HFF-Myc (cell line): Measurements from ENCODE around the gene CRYBB2.

Experiments used
- DNase-seq: peaks from one replicate; pipeline ENCODE4 v3.0.0-alpha.2; 2011; ENCODE audit warnings: low read depth; ENCODE audit errors: extremely low read depth
- H3K4me3 ChIP-seq: replicated peaks from 2 replicates; pipeline ENCODE4 v1.5.1; 2011; ENCODE audit warnings: low read depth, mild to moderate bottlenecking, control low read depth, low read length
- TF ChIP-seq, protein P1 (sequence below): IDR thresholded peaks from 2 replicates; pipeline ENCODE4 v1.5.1; 2012; ENCODE audit warnings: mild to moderate bottlenecking, low read depth, low read length, control low read depth; ENCODE audit errors: missing control alignments

Gene CRYBB2

DNA sequence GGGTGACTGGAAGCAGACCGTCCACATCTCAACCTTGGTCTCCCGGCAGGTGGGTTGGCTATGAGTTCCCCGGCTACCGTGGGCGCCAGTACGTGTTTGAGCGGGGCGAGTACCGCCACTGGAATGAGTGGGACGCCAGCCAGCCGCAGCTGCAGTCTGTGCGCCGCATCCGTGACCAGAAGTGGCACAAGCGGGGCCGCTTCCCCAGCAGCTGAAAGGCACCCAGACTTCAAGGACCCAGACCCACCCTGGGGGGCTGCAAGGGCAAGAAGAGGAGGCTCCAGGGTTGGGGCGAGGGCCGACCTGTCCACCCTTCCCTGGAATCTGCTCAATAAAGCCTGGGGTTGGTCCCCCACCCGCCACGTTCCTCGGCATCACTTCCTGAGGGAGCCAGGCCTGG lies 12.4 kb upstream of the CRYBB2 start:
- H3K4me3 ChIP-seq: no peak overlapping the region
- TF ChIP-seq, protein P1, sequence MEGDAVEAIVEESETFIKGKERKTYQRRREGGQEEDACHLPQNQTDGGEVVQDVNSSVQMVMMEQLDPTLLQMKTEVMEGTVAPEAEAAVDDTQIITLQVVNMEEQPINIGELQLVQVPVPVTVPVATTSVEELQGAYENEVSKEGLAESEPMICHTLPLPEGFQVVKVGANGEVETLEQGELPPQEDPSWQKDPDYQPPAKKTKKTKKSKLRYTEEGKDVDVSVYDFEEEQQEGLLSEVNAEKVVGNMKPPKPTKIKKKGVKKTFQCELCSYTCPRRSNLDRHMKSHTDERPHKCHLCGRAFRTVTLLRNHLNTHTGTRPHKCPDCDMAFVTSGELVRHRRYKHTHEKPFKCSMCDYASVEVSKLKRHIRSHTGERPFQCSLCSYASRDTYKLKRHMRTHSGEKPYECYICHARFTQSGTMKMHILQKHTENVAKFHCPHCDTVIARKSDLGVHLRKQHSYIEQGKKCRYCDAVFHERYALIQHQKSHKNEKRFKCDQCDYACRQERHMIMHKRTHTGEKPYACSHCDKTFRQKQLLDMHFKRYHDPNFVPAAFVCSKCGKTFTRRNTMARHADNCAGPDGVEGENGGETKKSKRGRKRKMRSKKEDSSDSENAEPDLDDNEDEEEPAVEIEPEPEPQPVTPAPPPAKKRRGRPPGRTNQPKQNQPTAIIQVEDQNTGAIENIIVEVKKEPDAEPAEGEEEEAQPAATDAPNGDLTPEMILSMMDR: no peak
- DNase-seq: no peak

DNA sequence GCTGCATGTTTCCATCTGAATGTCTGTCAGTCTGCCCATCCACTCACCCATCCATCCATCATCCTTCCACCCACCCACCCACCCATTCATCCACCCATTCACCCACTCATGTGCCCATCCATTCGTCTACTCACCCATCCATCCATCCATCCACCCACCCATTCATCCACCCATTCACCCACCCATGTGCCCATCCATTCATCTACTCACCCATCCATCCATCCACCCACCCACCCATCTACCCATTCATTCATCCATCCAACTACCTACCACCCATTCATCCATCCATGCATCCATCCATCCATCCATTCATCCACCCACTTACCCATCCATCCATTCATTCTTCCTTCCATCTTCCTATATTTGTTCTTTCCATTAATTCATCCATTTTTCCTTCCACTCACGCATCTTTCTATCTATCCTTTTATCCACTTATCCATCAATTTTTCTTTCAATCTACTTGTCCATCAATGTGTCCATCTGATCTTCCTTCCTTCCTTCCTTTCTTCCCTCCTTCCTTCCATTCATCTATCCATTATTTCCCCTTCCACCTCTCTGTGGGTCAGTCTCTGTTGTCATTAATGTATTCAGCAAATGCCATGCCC lies 11.8 kb upstream of the CRYBB2 start:
- no peak overlapping the region for H3K4me3 ChIP-seq
- TF ChIP-seq, protein P1: no peak
- no peak for DNase-seq

DNA sequence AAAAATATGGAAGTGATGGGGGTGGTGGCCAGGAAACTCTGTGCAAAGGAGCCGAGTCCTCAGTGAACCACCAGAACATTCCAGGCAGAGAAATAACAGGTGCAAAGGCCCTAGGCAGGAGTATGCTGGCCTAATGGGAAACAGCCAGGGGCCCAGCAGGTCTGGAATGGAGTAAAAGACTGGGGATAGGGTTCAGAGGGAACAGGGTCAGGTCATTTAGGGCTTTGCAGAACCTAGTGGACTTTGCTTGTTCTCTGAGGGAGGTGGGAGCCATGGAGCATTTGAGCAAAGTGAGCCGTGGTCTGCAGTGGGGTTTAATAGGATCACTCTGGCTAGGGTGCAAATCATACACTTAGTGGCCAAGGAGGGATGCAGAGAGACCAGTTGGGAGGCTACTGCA lies 11.1 kb upstream of the CRYBB2 start:
- H3K4me3 ChIP-seq: no peak overlapping the region
- no peak for DNase-seq
- TF ChIP-seq, protein P1: no peak

DNA sequence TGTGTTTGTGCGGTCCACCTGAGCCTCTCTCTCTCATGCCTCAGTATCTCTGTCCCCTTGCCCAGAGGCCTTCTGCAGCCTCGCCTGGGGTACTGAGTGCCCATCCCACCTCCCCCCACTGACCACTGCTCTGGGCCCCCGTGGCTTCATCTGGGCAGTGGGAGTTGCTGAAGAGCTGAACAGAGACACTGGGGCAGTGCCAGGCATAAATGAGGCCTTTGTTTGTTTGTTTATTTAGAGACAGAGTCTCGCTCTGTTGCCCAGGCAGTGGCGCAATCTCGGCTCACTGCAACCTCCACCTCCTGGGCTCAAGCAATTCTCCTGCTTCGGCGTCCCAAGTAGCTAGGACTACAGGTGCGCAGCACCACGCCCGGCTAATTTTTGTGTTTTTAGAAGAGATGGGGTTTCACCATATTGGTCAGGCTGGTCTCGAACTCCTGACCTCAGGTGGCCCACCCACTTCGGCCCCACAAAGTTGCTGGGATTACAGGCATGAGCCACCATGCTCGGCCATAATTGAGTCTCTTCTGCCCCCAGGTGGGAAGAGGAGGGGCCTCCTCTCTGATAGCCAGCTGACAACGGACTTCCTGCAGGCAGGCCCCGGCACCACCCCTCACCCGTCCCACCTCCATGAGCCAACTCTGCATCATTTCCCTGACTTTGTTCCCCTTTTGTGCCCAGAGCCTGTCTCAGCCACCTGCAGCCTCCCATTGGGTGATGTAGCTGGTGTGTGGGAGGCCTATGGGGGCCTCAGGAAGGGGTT lies 10.5 kb upstream of the CRYBB2 start:
- H3K4me3 ChIP-seq: no peak overlapping the region
- DNase-seq: no peak
- TF ChIP-seq, protein P1: no peak

DNA sequence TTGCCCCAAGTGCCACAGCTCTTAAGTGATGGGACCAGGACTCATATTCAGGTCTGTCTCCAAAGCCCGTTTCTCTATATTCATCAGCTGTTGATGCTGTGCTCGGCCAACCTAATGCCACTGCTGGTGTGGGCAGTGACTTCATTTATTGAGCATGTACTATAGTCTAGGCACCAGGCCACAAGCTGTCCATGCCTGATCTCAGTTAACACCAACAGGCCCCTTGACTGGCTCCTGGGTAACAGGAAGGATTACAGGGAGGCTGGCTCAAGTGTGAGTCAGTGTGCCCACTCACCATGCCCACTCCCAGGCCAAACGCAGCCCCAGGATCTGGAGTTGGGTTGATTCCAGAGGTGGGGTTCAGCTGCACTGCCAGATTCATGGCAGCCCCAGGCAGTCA lies 8.6 kb upstream of the CRYBB2 start:
- no peak overlapping the region for H3K4me3 ChIP-seq
- TF ChIP-seq, protein P1: no peak
- DNase-seq: no peak

DNA sequence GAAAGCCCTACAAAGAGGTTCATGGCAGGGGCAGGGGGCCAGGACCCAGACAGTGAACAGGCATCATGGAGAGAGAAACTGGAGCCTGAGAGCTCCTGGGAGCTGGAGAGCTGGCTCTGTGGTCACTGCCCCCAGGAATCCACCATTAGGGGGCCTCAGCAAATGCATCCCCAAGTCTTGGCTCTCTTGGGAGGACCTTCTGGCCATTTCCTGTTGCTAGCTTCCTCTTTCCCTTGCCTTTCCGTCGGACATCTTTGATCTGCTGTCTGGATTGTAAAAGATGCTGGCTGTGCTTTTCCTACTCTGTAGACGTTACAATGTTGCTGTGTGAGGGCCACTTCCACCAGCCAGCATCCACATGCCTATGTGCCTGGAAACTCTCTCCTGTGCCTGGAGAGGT lies 7.1 kb upstream of the CRYBB2 start:
- TF ChIP-seq, protein P1: no peak
- no peak for DNase-seq
- H3K4me3 ChIP-seq: no peak overlapping the region
